Measurements from ENCODE around the gene SRP54. TPM values are rescaled to one million over a fixed set of nuclear protein-coding genes. Genes with fewer than 3 reads are reported as not detected.

Gene SRP54
- total RNA-seq, 1 experiment from 2014 or later = 75.5 TPM

GRCh38 chr14:35001621-35002020 is 18.8 kb downstream of the SRP54 start:
- no peak overlapping the region for H3K27ac ChIP-seq (ENCODE audit: low read length)
- intact Hi-C loops (cut with micrococcal nuclease) = no loop called here
- POLR2A ChIA-PET (ENCODE audit: unreplicated experiment) = interaction anchor here (0.6 kb wide), 1 partner anchor 21 kb away, joined by 4 read pairs; no protein-coding TSS in a partner anchor
- H3K4me3 ChIP-seq (ENCODE audit: low read length) = no peak overlapping the region
- no peaks in the 10 kb centered on the region for H3F3A ChIP-seq (ENCODE audit: low read length, unreplicated experiment)
- H3K79me2 ChIP-seq (ENCODE audit: low read length) = no peaks in the 10 kb centered on the region
- TF ChIP-seq EZH2 (IDR thresholded peaks at IDR 0.05; ENCODE audit: low read length, unreplicated experiment) (no peak), EZH2phosphoT487 (IDR thresholded peaks at IDR 0.05; ENCODE audit: borderline replicate concordance, low read length) (no peak)
- TF ChIP-seq, protein P1, sequence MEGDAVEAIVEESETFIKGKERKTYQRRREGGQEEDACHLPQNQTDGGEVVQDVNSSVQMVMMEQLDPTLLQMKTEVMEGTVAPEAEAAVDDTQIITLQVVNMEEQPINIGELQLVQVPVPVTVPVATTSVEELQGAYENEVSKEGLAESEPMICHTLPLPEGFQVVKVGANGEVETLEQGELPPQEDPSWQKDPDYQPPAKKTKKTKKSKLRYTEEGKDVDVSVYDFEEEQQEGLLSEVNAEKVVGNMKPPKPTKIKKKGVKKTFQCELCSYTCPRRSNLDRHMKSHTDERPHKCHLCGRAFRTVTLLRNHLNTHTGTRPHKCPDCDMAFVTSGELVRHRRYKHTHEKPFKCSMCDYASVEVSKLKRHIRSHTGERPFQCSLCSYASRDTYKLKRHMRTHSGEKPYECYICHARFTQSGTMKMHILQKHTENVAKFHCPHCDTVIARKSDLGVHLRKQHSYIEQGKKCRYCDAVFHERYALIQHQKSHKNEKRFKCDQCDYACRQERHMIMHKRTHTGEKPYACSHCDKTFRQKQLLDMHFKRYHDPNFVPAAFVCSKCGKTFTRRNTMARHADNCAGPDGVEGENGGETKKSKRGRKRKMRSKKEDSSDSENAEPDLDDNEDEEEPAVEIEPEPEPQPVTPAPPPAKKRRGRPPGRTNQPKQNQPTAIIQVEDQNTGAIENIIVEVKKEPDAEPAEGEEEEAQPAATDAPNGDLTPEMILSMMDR (conservative IDR thresholded peaks at IDR 0.05; ENCODE audit: low read depth, low read length) = no peak
- H4K20me1 ChIP-seq (ENCODE audit: low read length) = no peaks in the 10 kb centered on the region
- H3K4me1 ChIP-seq (ENCODE audit: insufficient read depth, low read length) = no peaks in the 10 kb centered on the region
- no peak for DNase-seq
- peaks cover 10% of the 10 kb centered on the region for H3K36me3 ChIP-seq (ENCODE audit: low read depth, low read length)
- no peak overlapping the region for H3K9ac ChIP-seq (ENCODE audit: low read length)
- CTCF ChIA-PET = no interaction called here
- no peak for ATAC-seq
- H3K27me3 ChIP-seq (ENCODE audit: low read length) = no peaks in the 10 kb centered on the region
- no peak overlapping the region for H3K4me2 ChIP-seq (ENCODE audit: low read length)
- no peak overlapping the region for H2AFZ ChIP-seq (ENCODE audit: low read length)
- H3K9me2 ChIP-seq (replicated peaks; ENCODE audit: low read length) = no peaks in the 10 kb centered on the region
- no TSS peak for BruUV-seq (replicated peaks)
- H3K9me3 ChIP-seq (ENCODE audit: low read length) = no peaks in the 10 kb centered on the region

- DNase-seq (no peak), ATAC-seq (no peak)
- Histone ChIP-seq H3F3A (ENCODE audit: low read length, unreplicated experiment) (peaks cover 3% of the 10 kb centered on the region), H2AFZ (ENCODE audit: low read length) (no peak overlapping the region), H3K27ac (ENCODE audit: low read length) (no peak overlapping the region), H3K27me3 (ENCODE audit: low read length) (no peaks in the 10 kb centered on the region), H3K9me3 (ENCODE audit: low read length) (no peaks in the 10 kb centered on the region), H3K36me3 (ENCODE audit: low read depth, low read length) (peaks cover 15% of the 10 kb centered on the region), H3K4me2 (ENCODE audit: low read length) (no peak overlapping the region), H3K9me2 (replicated peaks; ENCODE audit: low read length) (no peaks in the 10 kb centered on the region), H4K20me1 (ENCODE audit: low read length) (no peaks in the 10 kb centered on the region), H3K4me1 (ENCODE audit: insufficient read depth, low read length) (no peaks in the 10 kb centered on the region), H3K9ac (ENCODE audit: low read length) (no peak overlapping the region), H3K79me2 (ENCODE audit: low read length) (no peaks in the 10 kb centered on the region), H3K4me3 (ENCODE audit: low read length) (no peak overlapping the region)
- intact Hi-C loops (cut with micrococcal nuclease) = no loop called here
- ChIA-PET POLR2A (ENCODE audit: unreplicated experiment) (no interaction called here), CTCF (no interaction called here)
- TF ChIP-seq EZH2phosphoT487 (IDR thresholded peaks at IDR 0.05; ENCODE audit: borderline replicate concordance, low read length) = no peak
- TF ChIP-seq, protein P1 (conservative IDR thresholded peaks at IDR 0.05; ENCODE audit: low read depth, low read length) = no peak
- TF ChIP-seq EZH2 (IDR thresholded peaks at IDR 0.05; ENCODE audit: low read length, unreplicated experiment) = no peak
- no TSS peak for BruUV-seq (replicated peaks)
Observed at GRCh38 chr14:35004839-35005238, 22.0 kb downstream of the SRP54 start.

- Histone ChIP-seq H4K20me1 (ENCODE audit: low read length) (no peaks in the 10 kb centered on the region), H3K27me3 (ENCODE audit: low read length) (no peaks in the 10 kb centered on the region), H3K79me2 (ENCODE audit: low read length) (no peaks in the 10 kb centered on the region), H3K9me3 (ENCODE audit: low read length) (no peaks in the 10 kb centered on the region), H3K9ac (ENCODE audit: low read length) (no peak overlapping the region), H3K4me1 (ENCODE audit: insufficient read depth, low read length) (no peaks in the 10 kb centered on the region), H3K9me2 (replicated peaks; ENCODE audit: low read length) (no peaks in the 10 kb centered on the region), H3K36me3 (ENCODE audit: low read depth, low read length) (peaks cover 40% of the 10 kb centered on the region), H2AFZ (ENCODE audit: low read length) (no peak overlapping the region), H3K27ac (ENCODE audit: low read length) (no peak overlapping the region), H3F3A (ENCODE audit: low read length, unreplicated experiment) (no peaks in the 10 kb centered on the region), H3K4me3 (ENCODE audit: low read length) (no peak overlapping the region), H3K4me2 (ENCODE audit: low read length) (no peak overlapping the region)
- ChIA-PET CTCF (no interaction called here), POLR2A (ENCODE audit: unreplicated experiment) (no interaction called here)
- DNase-seq = no peak
- no TSS peak for BruUV-seq (replicated peaks)
- intact Hi-C loops (cut with micrococcal nuclease) = no loop called here
- no peak for TF ChIP-seq EZH2phosphoT487 (IDR thresholded peaks at IDR 0.05; ENCODE audit: borderline replicate concordance, low read length)
- TF ChIP-seq, protein P1 (conservative IDR thresholded peaks at IDR 0.05; ENCODE audit: low read depth, low read length) = no peak
- TF ChIP-seq EZH2 (IDR thresholded peaks at IDR 0.05; ENCODE audit: low read length, unreplicated experiment) = no peak
- no peak for ATAC-seq
Observed at GRCh38 chr14:35016568-35016967, 33.8 kb downstream of the SRP54 start.
